ENCODE data around the gene TTC7B.

- no peak for TF ChIP-seq CTCF (IDR thresholded peaks at IDR 0.05; ENCODE audit: poor library complexity, severe bottlenecking)
- TF ChIP-seq TAF1 (IDR thresholded peaks at IDR 0.05; ENCODE audit: low read depth) = no peak
- no peak for TF ChIP-seq POLR2AphosphoS5 (IDR thresholded peaks at IDR 0.05)
- TF ChIP-seq EP300 (conservative IDR thresholded peaks at IDR 0.05; ENCODE audit: poor library complexity, severe bottlenecking) = no peak
- no peak for TF ChIP-seq EZH2 (IDR thresholded peaks at IDR 0.05; ENCODE audit: borderline replicate concordance, insufficient read depth, low read length, poor library complexity, severe bottlenecking)
These were observed 32.9 kb upstream of the TTC7B start for GRCh38 chr14:90848944-90849731.
